GM21515 (cell line): ENCODE data around the gene SPACA1.

ENCODE experiments used
- ATAC-seq: cut with Tn5 transposase; IDR thresholded peaks from one replicate; pipeline ENCODE4 v1.9.1; 2021; ENCODE audit not compliant: unreplicated experiment

The SPACA1 gene

DNA sequence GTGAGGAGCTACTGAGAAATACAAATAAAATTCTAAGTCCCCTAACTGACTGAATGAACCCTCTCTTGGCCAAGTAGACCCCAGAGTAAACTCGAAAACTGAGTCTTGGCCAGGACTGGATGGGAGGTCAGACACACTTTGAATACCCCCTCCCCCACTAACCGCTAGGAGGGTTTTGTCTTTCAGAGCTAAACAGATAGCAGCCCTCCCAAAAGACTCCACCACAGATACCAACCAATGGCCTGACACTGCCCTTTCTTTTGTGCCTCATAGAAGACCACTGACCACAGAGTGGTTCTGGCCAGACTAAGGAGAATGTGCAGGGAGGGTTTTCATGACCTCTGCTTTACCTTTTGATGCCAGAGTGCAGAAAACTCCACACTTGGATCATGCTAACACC, 42.1 kb downstream of the SPACA1 start:
- no peak for ATAC-seq

DNA sequence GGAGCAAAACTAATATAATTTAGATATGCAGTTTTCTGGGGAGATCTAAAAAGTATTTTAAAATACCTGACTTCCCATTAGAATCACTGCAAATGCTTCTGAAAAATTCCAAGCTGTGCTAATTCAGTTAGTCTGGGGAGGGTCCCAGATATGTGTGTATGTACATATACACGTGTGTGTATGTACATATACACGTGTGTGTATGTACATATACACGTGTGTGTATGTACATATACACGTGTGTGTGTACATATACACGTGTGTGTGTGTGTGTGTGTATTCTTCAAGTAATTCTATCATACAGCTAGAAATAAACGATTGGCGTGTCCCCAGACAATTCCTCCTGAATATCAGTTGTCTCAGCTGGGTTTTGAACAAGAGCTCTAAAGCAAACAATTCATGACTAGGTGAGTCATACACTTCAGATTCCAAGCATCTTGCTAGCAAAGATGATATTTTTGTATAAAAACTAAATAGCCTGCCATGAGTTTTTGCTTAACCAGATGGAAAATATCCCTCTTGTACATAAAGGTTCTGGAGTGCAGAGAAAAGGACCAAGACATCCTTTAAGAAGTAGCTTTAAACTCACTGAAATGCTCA, 58.2 kb downstream of the SPACA1 start:
- ATAC-seq: no peak

DNA sequence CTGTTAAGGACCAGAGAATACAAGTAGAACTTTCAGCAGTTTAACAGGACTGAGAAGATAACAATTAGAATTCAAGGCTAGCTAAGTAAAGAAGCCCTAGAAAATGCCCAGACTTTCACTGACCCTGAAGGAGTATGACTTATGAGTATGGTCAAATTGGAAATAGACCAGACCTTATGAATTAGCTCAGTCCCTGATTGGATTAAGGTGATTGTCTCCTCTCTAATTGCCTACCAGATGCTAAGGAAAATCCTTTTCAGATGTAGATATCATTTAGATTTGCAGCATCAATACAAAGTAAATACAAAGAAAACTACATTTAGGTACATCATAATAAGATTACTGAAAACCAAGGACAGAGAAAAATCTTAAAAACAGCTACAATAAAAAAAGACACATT, 59.6 kb downstream of the SPACA1 start:
- ATAC-seq: no peak

DNA sequence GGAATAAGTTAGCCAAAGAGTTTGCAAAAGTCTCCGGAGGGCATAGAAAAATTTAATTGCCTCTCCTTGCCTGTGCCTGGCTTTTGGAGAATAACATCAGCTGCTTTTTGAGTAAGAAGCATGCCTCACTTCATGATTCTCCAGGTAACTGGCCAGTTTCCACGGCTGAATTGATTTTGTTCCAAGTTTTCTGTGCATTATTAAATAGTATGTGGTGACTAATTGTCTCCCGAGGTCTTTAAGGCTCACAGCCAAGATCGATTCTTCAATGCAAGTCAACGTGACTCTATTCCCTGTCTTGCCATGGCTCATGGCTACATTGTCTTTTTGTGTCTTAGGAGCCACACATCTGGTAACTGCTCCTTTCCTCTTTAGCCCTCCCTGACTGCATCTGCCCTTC, 64.3 kb downstream of the SPACA1 start:
- no peak for ATAC-seq

DNA sequence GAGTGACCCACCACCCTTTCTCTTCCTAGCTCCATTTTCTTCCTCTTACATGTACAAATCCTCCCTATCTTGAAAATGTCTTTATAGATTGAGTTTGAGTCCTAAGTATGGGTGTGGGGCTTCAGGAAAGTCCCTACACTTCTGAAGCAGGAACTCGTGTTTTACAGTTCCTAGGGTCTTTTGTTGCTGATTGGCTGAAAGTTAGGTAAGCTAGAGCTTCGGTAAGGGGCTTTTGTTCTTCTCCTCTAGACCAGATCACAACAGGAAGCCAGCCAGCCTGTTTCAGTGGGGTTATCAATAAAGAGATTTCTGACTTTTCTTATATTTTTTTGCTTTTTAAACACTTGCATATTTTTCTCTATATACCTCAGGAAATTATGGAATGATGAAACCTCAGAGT, 67.2 kb downstream of the SPACA1 start:
- no peak for ATAC-seq

DNA sequence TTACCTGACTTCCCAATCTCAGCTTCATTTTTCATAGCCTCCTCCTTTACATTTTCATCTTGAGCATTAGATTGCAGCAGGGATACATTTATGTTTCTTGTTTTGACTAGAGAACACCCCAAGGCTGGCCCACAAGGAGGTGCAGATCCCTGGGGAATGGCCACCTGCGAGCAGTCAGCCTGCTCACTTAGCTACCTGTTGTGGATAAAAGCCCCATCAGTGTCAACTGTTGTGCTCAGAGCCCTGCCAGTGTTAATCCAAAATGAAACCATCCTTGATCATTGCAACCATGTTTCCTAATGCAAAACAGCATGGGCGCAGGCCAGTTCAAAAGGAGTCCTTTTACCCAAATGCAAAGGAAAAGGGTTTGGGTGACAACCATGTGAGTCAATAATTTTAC, 67.7 kb downstream of the SPACA1 start:
- no peak for ATAC-seq

DNA sequence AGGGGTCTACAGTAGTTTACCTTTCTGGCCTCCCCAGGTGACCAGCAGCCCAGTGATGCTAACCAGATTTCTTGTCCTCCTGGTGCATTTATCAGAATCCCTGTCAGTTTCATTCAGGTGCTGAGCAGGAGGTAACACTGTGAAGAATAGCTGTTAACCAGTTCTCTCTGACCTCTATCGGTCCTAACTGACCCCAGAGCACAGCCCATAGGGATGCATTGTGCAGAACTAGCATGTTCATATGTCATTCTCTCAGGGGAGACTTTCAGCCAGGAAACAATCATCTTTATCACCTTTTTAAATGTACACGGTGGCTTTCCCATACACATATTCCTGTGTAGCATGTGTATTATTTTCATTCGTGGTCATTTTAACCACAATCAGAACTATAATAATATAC, 68.6 kb downstream of the SPACA1 start:
- no peak for ATAC-seq
